ENCODE measurements around the gene POLR3H. TPM values are rescaled to one million over a fixed set of nuclear protein-coding genes. Genes with fewer than 3 reads are reported as not detected.

POLR3H gene
- total RNA-seq, 2 donors from 2014 or later: 27.8 to 29.1 TPM

DNA sequence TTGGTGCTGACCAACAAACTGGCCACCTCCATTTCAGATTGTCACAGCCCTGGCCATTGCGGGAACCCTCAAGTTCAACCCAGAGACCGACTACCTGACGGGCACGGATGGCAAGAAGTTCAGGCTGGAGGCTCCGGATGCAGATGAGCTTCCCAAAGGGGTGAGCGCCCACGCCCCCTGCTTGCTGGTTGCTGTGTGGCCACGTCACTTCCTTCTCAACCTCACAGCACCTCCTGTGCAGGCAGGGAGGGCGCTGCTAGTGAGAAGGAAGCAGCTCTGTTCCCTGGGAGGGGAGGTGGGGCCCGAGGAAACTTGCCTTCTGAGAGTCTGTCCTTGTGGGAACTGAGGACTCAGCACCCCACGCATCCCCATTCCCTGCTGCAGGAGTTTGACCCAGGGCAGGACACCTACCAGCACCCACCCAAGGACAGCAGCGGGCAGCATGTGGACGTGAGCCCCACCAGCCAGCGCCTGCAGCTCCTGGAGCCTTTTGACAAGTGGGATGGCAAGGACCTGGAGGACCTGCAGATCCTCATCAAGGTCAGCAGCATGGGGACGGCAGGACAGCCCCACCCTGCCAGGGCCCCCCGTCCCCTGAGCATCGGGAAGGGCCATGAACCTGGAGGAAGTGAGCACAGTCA, 19.3 kb downstream of the POLR3H start:
- Histone ChIP-seq H3K9me3 (no peaks in the 10 kb centered on the region), H3K36me3 (peaks cover 0 to 16% of the 10 kb centered on the region in 2 donors), H3K4me3 (no peak overlapping the region), H3K4me1 (replicated peaks) (peaks cover 5% of the 10 kb centered on the region), H3K27ac (peak overlapping the region; percentile 70), H3K27me3 (replicated peaks; ENCODE audit: insufficient read depth) (no peaks in the 10 kb centered on the region)
- TF ChIP-seq POLR2A (IDR thresholded peaks at IDR 0.05): no peak
- no peak for TF ChIP-seq POLR2AphosphoS5 (IDR thresholded peaks at IDR 0.05)
- no peak for TF ChIP-seq CTCF (IDR thresholded peaks at IDR 0.05)
- no peak for DNase-seq (ENCODE audit: low spot score)
- 73% methylated on average over 16 of the region's 17 CpGs for WGBS
- intact Hi-C loops (cut with DNase I): loop anchor here (10.0 kb wide), 1 partner anchor 220 kb away; the partner anchor contains the start of gene ZC3H7B

- Histone ChIP-seq H3K27me3 (replicated peaks; ENCODE audit: insufficient read depth) (no peaks in the 10 kb centered on the region), H3K9me3 (no peaks in the 10 kb centered on the region), H3K4me3 (no peak overlapping the region), H3K36me3 (peaks cover 0 to 20% of the 10 kb centered on the region in 2 donors), H3K27ac (peak overlapping the region; percentile 70), H3K4me1 (replicated peaks) (peaks cover 5% of the 10 kb centered on the region)
- 47% methylated on average over 13 of the region's 13 CpGs for WGBS
- TF ChIP-seq CTCF (IDR thresholded peaks at IDR 0.05) (no peak), POLR2AphosphoS5 (IDR thresholded peaks at IDR 0.05) (peak; percentile 57)
- peak; percentile 68 for DNase-seq (ENCODE audit: low spot score)
- intact Hi-C loops (cut with DNase I): loop anchor here (10.0 kb wide), 1 partner anchor 219 kb away; the partner anchor contains the start of gene ZC3H7B
Observed at GRCh38 chr22:41524251-41524661, 20.0 kb downstream of the POLR3H start.

DNA sequence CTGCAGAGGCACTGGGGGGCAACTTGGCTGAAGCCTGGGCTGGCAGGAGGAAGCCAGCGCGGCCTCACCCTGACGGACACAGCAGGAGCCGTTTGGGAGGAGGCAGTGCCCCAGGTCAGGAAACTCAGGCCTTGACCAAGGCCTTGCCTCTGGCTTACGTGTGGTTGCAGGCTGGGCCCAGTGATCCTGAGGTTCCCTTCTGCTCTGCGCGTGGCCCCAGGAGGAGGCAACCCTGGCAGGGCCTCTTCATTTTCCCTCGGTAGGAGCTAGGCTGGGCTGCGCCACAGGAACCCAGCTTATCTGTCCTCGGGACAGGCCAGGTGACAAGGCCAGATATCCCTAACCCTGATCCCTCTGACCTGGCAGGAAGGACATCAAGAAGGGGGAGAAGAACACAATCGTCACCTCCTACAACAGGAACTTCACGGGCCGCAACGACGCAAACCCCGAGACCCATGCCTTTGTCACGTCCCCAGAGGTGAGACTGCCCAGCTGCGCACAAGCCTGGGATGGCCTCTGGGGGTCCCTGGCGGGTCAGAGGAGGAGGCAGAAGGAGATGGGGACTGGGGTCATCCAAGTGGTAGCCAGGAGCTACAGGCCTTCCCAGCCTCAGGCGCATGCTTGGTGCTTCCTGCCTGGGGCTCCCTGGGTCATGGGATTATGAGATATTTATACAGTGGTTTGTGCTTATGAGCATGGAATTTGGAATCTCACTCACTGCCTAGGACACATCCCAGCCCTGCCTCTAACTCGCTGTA, 20.6 kb downstream of the POLR3H start:
- H3K4me1 ChIP-seq (replicated peaks): peaks cover 5% of the 10 kb centered on the region

GRCh38 chr22:41522813-41523212, 21.5 kb downstream of the POLR3H start:
- intact Hi-C loops (cut with DNase I): loop anchor here (10.0 kb wide), 1 partner anchor 218 kb away; the partner anchor contains the start of gene ZC3H7B
- H3K36me3 ChIP-seq: peaks cover 0 to 13% of the 10 kb centered on the region in 2 donors
- WGBS: 91% methylated on average over 9 of the region's 9 CpGs
- H3K4me3 ChIP-seq: no peak overlapping the region
- peaks cover 5% of the 10 kb centered on the region for H3K4me1 ChIP-seq (replicated peaks)
- DNase-seq (ENCODE audit: low spot score): no peak
- no peak for TF ChIP-seq POLR2AphosphoS5 (IDR thresholded peaks at IDR 0.05)
- TF ChIP-seq POLR2A (IDR thresholded peaks at IDR 0.05): no peak
- no peak for TF ChIP-seq CTCF (IDR thresholded peaks at IDR 0.05)
- H3K27ac ChIP-seq: peak overlapping the region; percentile 70
- no peaks in the 10 kb centered on the region for H3K27me3 ChIP-seq (replicated peaks; ENCODE audit: insufficient read depth)
- no peaks in the 10 kb centered on the region for H3K9me3 ChIP-seq

More for the DNA sequence above, 20.6 kb downstream of the POLR3H start:
- H3K9me3 ChIP-seq: no peaks in the 10 kb centered on the region
- no peak for TF ChIP-seq CTCF (IDR thresholded peaks at IDR 0.05)
- intact Hi-C loops (cut with DNase I): loop anchor here (10.0 kb wide), 1 partner anchor 219 kb away; the partner anchor contains the start of gene ZC3H7B
- H3K36me3 ChIP-seq: peaks cover 0 to 20% of the 10 kb centered on the region in 2 donors
- no peak for DNase-seq (ENCODE audit: low spot score)
- WGBS: 78% methylated on average over 21 of the region's 21 CpGs
- H3K27ac ChIP-seq: peak overlapping the region; percentile 70
- H3K27me3 ChIP-seq (replicated peaks; ENCODE audit: insufficient read depth): no peaks in the 10 kb centered on the region
- no peak overlapping the region for H3K4me3 ChIP-seq
